ENCODE data around the gene CLCN4.

DNA sequence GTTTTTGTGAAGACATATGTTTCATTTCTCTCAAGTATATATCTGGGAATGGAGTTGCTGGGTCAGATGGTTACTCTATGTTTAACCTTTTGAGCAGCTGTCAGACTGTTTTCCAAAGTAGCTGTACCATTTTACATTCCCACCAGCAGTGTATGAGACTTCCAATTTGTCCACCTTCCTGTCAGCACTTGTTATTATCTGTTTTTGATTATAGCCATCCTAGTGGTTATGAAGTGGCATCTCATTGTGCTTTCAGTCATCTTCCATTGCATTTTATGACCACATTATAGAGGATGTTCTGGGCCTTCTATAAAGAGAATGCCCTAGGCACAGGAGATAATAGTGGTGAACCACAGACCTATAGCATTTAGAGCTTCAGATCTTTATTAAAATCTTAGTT lies 39.2 kb downstream of the CLCN4 start:
- TF ChIP-seq, protein P1, sequence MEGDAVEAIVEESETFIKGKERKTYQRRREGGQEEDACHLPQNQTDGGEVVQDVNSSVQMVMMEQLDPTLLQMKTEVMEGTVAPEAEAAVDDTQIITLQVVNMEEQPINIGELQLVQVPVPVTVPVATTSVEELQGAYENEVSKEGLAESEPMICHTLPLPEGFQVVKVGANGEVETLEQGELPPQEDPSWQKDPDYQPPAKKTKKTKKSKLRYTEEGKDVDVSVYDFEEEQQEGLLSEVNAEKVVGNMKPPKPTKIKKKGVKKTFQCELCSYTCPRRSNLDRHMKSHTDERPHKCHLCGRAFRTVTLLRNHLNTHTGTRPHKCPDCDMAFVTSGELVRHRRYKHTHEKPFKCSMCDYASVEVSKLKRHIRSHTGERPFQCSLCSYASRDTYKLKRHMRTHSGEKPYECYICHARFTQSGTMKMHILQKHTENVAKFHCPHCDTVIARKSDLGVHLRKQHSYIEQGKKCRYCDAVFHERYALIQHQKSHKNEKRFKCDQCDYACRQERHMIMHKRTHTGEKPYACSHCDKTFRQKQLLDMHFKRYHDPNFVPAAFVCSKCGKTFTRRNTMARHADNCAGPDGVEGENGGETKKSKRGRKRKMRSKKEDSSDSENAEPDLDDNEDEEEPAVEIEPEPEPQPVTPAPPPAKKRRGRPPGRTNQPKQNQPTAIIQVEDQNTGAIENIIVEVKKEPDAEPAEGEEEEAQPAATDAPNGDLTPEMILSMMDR (conservative IDR thresholded peaks at IDR 0.05), result no peak
- no peak for TF ChIP-seq EZH2 (IDR thresholded peaks at IDR 0.05; ENCODE audit: low read depth)
